Inflammatory macrophage treated with lipopolysaccharide for 1 hour (primary cell): ENCODE data around the gene ADH7.
"Not testable (repeated sequence)": the region's sequence is repeated elsewhere in the genome, so short reads cannot be mapped to it uniquely, and the experiment has no call there.

Source experiments
- DNase-seq, 2 donors: peaks; one replicate each; pipeline ENCODE4 v3.0.0-alpha.2; 2020 to 2022

ADH7 gene

DNA sequence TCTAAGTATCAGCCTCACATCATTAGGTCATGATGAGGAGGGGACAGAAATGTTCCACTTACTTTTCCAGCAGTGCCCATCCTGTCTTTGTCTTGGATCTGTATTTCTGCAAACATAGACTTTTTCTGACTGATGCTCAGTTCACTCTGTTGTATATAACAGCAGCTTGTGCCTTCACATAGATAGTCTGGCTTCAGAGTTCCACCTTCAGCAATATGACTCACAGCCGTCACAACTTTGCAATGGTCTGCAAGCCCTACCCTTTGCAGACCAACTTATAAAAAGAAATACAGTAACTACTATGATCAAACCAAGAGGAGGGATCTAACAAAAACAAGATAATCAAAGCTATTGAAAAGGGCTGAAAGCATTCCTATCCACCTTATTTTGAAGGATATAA is at the start of gene ADH7:
Gene ADH7 (minus strand): TSS at position 189 of the 400 bp plus-strand sequence. CDS start 109 bp downstream, at position 80.
- no peak for DNase-seq

DNA sequence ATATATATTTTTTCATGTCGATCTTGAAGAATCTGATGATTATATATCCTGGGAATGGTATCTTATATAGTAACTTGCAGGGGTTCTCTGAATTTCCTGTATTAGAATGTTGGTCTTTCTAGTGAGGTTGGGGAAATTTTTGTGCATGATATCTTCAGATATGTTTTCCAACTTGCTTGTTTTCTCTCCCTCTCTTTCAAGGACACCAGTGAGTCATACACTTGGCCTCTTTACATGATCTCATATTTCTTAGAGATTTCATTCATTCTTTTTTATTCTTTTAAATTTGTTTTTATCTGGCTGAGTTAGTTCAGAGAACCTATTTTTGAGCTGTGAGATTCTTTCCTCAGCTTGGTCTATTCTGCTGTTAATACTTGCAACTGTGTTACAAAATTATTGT is 48.5 kb upstream of the ADH7 start:
- no peak for DNase-seq

DNA sequence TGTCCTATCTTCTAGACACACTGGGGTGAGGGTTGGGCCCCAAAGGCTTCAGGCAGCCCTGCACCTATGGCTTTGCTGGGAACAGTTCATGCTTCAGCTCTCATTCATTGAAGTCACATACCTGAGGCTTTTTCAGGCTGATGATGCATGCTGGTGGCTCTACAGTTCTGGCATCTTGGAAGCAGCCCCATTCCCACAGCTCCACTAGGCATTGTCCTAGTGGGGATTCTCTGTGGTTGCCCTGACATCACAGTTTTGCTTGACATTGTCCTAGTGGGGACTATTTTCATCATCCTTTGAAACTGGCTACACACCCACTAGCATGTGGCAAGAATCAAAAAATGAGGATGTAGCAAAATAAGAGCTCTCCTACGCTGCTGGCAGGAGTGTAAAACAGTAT is 38.0 kb upstream of the ADH7 start:
- peak; percentile 11 to 19 for DNase-seq

DNA sequence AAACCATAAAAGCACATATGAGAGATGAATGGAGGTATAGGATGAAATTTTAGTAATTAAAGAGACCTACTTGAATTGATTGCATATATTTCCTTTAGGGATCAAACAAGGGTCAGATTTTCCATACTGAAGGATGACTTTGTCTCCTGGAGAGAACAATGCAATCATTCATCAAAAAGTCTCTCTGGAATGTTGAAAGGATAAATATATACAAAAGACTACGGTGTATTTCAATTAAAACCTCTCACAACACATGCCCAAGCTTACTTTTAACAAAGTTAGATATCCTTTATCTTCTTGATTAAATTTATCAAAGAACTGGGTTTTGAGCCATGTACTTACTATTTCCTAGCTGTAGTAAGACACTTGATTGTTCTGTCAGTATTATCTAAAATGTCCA is 36.8 kb upstream of the ADH7 start:
- no peak for DNase-seq

DNA sequence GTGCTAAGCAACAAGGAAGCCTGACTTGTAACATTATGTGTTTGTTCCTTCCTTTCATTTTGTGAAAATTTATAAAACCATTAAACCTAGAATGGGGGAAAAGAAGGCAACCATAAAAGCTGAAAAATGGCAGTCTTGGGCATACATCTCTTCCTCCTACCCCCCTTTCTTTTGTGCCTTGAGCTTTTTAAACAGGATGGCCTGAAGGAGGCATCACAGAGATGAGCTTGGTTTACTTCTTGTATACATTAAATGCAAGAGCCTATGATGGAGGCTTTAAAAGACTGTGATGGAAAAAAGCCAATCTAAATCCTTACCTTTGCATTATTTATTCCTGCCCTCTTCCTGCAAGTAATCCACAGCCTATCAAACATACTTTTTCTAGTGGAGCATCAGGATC is 36.2 kb upstream of the ADH7 start:
- no peak for DNase-seq

DNA sequence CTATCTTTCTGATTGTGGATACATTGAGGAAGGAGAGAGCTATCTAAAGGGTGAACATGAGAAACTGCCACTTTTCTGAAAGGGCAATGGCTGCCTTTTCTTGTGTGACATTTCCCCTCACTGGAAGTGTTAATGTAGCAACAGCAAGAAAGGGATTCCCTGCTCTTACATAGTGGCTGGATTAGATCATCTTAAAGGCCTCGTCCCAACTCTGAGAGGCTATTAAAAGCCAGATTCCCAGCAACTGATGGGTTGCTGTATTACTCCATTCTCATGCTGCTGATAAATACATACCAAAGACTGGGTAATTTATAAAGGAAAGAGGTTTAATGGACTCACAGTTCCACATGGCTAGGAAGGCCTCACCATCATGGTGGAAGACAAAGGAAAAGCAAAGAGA is 33.7 kb upstream of the ADH7 start:
- DNase-seq = no peak

DNA sequence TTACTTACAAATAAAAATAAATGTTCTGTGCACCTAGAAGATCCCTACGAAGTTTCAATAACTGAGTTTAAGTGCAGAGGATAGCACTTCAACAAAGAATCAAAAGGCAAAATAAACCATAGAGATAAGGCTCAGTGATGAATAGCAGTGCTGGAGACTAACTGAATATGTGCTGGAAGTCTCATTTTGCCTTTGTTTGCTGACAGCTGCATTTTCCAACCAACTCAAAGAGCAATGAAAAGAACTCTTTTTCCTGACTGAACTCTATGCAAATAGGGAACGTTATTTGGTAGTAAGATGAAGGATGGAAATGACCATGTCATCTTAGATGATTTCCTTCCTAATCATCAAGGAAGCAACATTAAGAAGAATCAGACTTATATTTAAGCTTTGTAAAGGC is 32.7 kb upstream of the ADH7 start:
- no peak for DNase-seq

DNA sequence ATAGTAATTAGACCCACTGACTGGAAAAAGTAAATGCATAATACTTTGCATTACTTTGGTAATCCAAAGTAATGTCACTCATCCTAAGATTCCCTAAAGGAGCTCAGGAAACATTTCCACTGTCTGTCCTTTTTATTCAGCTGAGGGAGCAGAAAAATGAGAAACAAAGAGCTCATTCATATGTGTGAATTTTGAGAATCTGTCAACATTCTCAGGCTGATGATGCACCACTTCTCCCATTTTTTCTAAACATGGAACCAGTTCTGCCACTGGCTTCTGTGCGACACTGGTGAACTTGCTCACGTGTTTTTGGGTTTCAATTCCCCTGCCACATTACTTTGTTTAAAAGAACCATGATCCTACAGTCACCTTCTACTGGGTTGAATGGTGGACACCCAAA is 28.4 kb upstream of the ADH7 start:
- no peak for DNase-seq

DNA sequence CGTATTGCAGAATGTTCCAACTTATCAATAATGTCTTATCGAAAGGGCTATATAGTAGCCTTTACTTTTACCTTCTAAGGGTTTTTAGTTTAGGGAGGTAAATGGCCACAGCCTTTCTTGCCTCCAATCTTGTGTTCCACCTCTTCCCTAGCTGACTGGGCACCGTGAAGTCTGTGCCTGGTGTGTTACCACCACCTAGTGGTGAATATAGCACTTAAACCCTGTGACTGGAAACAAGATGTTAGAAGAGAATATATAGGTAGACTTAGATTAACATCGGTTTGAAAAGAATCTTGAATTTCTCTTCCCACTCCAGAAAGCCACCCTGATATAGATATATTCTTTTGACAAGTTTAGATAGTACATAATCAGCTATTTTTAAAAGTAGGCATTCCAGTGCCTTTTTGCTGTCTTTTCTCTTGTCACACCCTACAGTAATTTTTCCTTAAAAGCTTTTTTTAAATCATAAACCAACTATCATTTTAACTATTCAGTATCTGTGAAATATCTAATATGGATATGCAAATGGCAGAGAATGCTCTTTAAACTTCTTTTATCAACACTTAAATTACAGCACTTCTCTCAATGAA is 27.8 kb upstream of the ADH7 start:
- DNase-seq = peak; percentile 31 to 50

DNA sequence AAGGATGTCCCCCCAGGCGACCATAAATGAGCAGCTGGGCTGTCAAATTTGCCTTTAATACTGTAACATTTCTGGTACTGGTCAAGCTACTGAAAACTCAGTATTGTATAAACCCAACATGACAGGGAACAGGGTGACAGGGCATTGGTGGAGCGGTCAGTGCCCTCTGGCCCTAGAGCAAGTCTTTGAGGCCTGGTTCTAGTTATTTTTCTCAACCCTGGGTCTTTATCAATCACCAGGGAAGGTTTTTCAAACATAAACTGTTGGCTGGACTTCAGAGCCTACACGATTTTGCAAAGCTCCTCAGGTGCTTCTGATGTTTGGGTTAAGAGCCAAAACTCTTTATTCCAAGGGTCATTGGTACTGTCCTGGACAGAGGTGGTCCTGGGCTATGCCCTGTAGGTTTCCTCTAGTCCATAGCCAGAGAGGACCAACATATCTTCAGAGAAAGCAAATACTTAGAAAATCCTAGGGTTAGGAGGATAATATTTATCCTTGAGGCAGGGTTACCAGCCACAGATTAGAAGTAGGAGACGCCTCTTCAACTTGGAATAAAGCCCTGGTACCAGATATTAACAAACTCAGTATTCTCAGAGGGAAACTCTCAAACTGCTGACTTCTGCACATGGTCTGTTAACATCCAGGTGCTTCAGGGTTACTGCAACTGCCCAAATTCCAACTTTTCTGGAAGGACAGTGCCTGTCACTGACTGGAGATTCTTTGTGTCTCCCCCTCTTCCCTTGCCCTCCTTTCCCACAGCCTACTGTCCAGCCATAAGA is 26.7 kb upstream of the ADH7 start:
- DNase-seq = no peak

DNA sequence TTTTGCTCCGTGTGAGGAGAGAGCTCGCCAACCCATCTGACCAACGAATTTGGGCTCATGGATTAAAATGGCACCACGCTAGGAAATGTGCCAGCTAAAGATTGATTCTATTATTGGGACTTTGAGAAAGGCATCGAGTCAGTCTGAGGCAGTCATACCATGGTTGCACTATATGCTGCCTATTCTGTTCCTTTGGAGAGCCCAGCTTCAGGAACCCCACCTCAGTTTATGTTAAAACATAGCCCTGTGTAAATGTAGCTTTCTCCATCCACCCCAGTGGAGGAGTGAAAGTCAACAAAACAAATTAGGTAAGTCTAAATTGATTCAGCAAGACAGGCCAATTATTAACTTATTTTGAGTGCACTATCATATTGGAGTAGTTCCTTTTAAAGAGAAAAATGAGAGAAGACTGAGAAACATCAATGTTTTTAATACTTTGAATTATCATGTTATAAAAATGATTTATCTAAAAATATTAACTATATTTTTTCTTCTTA is 24.5 kb upstream of the ADH7 start:
- no peak for DNase-seq

DNA sequence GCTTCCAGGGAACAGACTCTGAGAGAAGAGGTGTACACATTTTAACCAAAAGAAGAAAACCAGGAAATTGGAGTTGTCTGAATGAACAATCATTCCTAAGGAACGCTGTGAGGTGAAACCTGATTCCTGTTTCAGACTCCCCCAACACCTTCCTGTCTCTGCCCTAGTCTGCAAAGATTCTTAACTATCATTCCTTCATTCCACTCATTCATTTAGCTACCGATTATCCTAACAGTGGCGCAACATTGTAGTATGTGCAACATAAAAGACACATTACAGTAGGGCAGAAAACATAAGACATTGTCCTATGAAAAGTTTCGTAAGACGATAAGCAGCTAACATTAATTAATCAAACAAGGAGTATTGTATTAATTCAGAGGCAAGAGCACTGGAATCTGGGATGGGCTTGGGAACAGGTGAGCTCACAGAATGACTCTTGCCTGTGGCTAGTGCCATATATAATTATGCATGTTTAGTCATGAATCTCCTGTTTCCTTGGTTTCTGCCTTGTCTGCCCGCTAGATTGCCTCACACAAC is 23.8 kb upstream of the ADH7 start:
- no peak for DNase-seq

DNA sequence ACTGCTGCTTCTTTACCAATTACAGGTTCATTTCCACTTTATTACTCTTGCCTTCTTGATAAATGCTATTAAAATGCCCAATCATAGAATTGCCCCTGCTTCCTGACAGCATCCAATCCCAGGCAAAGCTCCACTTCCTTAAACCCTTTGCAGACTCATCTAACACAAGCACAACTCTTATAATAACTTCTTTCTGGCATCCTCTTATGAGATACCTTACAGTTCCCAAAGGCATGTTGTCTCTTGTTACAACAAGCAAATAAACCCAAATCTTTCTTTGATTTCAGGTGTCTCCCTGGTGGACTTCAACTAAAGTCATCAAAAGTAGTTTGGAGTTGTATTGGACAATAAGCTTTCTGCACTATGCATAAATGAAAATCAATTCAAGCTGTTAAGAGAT is 22.5 kb upstream of the ADH7 start:
- DNase-seq = no peak

DNA sequence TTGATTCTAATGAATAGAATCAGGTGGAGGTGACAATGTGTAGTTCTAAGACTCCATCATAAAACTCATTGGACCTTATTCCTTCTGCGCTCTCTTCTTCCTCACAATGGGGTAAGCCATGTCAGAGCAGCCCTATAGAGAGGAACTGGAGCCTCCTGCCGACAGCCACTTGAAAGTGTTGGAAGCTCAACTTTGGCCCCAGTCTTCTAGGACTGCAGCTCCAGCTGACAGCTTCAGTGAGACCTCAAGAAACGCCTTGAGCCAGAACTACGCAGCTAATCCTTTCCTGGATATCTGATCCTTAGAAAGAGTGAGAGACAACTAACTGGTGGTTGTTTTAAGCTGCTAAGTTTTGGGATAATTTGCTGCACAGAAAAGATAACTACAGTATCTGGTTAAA is 22.1 kb upstream of the ADH7 start:
- no peak for DNase-seq

DNA sequence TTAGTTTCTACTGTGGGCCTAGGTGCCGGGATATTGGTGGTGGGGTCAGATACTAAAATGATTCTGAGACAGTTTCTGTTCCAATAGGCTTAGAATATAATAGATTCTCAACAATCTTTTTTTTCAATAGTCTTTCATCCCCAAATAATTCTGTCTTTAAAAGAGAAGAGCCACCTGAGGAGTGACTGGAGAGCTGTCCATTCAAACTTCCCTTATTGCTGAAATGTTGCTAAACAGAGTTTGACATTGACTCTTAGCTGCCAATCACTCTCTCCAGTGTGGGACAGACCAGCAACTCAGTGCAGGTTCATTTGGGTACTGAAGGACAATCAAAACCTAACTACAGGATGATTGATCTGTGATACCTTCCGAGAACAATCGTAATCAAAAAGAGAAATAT is 12.4 kb upstream of the ADH7 start:
- no peak for DNase-seq

DNA sequence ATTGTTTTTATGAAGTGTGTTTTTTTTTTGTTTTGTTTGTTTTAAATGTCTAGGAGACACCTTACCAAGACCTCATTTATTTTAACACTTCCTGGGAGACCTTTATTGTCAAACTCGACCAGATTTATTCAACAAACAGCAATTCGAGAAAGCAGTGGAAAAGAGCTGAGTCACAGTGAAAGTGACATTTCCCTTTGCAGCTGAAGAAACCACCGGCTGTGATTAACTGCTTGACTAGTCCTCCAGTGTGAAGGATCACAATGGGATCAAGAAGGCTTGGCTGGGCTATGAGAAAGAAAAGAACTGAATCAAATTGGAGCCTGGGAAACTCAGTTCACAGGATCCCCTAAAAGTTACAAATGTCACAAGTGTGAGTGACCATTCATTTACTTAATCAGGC is 11.9 kb upstream of the ADH7 start:
- peak; percentile 19 to 20 for DNase-seq

DNA sequence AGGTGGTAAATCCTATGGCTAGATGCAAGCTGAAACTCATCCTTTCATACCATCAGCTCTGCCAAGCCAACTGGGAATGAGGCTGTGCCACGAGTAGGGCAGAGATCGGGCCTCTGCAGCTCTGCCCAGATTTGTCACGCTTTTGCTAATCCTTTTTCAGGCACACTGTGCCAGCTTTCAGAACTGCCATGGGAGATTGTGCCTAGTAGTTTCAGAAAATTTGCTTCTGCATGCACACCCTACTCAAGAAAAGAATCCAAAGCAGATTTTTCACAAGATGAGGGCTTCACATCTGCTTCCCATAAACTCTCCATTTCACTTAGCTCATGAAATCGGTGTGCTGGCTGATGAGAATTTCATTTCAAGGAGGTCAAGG is 3.3 kb upstream of the ADH7 start:
- no peak for DNase-seq

DNA sequence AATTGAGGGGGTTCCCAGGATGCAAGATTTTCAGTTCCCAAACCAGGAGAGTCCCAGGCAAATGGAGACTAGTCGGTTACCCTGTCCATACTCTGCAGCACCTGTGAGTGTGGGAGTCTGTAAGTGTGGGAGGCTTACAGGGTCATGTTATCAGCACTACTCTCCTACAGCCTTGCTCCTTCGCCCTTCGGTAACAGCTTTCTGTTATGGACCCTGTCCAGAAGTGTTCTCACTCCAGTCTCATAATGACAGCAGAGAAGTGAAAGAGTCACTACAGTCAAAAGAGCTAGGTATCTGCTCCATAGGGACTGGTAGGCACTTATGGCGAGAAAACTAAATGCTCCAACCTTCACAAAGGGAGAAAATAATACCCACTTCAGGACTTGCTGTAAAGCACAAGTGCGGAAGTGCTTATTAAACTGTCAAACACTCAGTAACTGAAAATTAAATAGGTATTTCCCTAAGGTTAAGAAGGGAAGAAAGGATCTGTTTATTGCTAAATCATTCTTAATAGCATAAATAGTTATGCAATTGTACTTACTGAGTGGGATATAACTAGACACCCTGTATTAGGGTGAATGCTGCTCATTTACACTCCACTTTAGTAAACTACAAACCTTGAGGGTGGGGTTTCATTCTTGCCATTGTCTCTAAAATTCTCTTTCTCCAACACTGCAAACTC is 2.7 kb upstream of the ADH7 start:
- no peak for DNase-seq

DNA sequence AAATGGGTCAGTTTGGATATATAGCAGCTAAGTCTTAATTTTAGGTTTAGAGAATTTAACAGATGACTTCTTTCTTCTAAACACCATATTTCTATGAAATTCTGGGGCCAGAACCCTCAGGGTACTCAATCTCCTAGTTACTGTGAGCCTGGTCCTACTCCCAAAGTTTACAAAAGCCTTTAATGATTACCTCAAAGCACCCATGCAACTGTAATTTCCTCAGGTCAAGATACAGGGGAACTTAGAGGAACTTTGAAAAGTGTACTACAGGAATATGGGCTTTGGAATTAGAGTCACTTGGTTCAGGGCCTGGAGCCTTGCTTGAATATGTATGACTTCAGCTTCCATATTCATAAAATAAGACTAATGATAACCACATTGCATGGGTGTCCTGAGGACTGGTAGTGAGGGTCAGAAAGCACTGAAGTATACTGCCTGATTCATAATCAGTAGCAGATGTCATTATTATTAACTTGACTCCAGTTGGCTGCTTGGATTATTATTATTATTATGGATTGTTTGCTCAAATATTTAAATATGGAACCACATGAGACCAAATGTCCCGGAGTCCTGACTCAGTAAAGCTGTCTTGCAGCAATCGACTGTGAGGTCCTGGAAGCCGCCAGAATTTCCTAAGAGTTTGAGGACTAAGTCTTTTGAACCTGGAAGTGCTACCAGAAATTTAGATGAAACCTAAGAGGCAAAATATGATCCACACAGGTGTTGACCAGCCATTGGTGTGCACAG is 2.0 kb upstream of the ADH7 start:
- no peak for DNase-seq

DNA sequence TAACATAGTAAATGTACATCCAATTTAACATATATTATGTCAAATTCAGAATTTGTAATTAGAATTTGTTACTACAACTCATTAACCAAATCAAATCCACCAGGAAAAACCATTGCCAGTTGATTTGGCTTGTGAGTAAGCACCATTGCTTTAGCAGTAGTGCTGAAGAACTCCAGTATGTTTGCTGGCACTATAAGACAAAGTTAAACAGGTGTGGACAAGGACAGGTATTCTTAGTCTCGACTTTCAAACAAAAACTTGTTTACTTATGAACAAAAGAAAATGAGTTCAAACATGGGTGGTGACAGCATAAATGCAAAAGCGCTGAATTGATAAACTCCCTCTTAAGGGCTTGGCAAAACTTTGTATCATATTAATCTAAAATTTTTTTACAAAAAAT is 1.3 kb upstream of the ADH7 start:
- DNase-seq = no peak

DNA sequence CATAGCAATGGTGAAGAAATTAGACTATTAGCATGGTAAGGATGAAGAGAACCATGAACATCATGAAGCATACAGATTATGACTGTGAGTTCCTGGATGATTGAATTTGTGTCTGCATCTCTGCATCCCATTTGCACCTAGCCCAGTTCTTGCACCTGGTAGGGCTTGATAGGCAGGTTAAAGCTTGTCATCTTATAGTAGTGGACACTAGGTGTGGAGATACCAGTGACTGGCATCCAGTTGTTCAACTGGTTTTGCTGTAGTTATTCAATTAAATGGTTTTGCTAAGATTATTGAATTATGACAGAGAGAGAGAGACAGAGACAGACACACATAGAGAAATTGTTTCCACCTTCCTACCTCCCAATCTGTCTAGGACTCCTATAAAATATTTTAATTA is 5.0 kb downstream of the ADH7 start:
- DNase-seq = no peak

DNA sequence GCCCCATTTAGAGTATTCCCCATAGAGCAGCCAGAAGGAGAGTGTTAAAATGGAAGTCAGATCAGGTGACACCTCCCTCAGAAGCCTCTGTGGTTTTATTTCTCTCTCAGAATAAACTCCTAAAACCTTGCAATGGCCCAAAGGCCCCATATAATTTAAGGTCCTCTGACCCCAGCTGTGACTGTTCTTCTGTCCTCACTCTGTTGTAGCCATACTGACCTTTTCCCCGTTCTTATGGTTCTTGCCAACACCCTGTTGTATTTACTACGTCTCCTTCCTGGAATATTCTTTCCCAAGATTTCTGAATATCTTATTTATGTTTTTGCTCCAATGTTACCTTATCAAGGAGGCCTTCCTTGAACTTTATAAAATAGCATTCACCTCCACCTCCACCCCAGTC is 18.0 kb downstream of the ADH7 start:
- DNase-seq = no peak

DNA sequence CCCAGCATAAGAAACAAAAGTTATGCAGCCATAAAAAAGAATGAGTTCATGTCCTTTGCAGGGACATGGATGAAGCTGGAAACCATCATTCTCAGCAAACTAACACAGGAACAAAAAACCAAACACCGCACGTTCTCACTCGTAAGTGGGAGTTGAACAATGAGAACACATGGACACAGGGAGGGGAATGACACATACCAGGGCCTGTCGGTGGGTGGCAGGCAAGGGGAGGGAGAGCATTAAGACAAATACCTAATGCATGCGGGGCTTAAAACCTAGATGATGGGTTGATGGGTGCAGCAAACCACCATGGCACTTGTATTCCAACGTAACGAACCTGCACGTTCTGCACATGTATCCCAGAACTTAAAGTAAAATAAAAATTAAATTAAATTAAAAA is 19.4 kb downstream of the ADH7 start:
- not testable (repeated sequence) for DNase-seq
